HG03520 (cell line): ENCODE results near the gene AMFR.
A peak's percentile ranks its signal among the peaks of the same experiment; 100 is the strongest.

ENCODE experiments used
- ATAC-seq: cut with Tn5 transposase; IDR thresholded peaks from one replicate; pipeline ENCODE4 v1.9.1; 2021; ENCODE audit warnings: mild to moderate bottlenecking, moderate library complexity; ENCODE audit not compliant: unreplicated experiment

The AMFR gene

DNA sequence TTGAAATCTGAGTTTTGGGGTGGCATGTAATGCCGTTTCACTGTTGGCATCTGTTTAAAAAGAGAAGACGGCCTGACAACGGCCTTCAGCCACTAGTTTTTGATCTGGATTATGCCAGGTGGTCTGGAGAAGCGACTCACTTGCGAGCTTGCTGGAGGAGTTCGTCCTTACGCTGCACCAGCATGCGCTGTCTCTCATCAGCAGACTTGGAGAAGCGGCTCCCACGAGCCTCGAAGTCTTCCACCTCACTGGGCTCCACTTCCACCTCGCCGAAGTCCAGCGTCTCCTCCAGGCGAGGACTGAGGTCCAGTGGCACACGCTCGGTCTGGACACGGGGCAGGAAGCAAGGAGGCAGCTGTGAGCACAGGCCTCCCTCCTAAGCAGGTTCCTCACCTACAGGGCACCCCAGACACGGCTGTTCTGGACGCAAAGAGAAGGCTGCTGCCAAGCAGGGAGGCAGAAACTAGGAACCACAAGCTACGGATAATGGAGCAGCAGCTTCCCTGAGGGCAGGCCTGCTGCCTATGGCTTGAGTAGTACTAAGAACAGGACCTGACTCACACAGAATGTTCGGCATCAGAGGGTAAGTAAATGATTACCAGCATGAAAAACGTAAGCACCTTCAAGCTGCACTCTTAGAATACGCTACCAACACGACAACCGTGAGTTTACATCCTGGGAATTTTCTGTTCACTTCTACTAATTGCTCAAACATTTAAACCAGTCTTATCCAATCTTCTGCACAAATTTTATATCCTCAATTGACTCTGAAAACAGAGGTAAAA lies 61.4 kb downstream of the AMFR start:
- no peak for ATAC-seq

DNA sequence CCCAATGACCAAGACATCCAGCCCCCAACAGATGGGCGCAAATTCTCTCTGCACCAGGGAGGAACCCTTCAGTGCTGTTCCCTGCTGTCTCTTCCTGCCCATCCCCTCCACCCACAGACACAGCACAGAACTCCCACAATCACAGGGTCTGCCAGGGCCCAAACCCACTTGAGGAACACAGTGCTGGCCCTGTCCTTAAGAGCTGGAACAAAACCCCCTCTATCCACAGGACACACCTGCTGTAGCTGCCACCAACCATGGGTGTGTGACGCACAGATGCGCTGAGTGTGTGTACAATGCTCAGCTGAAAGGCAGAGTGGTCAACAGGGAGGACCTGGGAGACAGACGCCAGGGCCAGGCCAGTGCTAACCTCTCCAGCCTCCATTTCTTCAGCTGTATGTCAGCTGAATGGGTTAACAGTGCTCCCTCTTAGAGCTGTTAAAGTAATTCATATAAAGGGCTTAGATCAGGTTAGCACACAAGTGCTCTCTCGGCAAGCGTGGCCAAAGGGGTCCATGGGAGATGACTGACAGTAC lies 62.1 kb downstream of the AMFR start:
- ATAC-seq: no peak

DNA sequence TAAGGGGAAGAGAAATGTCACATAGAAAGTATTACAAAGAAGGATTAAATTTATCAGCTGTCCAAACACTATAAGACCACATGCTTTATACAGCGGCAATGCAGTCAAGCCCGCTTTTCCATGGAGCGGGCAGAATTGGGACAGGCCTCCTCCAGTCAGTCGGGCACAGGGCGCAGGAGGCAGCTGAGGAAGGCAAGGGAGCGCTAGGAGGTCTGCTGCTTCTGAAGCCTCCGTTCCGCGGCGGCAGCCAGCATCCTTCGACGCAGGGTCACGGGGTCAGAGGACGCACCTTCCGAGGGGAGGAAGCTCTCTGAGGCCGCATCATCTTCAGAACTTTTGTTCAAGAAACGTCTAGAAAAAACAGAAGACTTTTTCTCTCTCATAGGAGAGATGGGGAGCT lies 62.6 kb downstream of the AMFR start:
- no peak for ATAC-seq

GRCh38 chr16:56362057-56362655 lies 63.2 kb downstream of the AMFR start:
- ATAC-seq: no peak

GRCh38 chr16:56360117-56361008 lies 65.0 kb downstream of the AMFR start:
- ATAC-seq: no peak

GRCh38 chr16:56357765-56358322 lies 67.5 kb downstream of the AMFR start:
- ATAC-seq: no peak

GRCh38 chr16:56357241-56357764 lies 68.0 kb downstream of the AMFR start:
- ATAC-seq: peak; percentile 17

DNA sequence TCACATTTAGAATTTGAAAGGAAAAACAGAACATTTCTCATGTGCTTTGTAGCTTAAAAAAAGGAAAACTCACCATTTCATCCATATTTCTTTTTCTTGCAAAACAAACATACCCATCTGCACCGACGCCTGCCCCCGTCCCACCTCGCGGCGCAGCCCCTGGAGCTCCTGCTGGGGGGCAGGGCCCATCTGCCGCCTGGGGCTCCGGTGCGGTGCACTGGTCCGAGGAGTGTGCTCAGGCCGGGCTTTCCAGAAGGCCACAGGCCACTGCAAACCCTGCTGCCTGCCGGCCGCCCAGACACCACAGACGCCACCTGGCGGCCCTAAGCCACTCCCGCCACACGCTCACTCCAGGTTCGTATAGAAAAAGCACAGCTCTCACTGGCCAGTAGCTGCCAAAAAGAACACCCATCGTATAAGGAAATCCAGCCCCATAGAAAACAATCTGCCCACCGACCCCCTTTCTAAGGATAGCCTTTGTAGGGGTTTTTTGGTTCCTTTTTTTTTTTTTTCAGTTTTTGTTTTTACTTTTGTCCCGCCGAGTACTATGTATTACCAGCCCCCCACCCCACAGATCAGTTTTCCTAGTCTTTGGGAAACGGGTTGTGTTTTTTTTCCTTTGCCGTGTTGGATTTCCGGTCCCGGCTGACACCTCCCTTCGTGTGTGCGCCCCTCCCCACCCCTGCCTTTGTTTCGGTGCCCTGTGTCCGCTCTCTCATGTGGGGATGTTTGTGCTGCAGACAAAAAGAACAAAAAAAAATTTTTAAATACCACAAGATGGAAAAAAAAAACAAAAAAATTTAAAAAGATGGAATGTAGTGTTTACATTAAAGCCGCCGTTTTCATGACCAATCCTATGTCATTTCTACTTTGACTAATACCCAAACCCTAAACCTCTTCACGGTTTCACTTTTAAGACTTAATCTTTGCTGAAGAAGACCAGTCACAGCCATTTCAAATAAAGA lies 68.8 kb downstream of the AMFR start:
- ATAC-seq: peak; percentile 94

DNA sequence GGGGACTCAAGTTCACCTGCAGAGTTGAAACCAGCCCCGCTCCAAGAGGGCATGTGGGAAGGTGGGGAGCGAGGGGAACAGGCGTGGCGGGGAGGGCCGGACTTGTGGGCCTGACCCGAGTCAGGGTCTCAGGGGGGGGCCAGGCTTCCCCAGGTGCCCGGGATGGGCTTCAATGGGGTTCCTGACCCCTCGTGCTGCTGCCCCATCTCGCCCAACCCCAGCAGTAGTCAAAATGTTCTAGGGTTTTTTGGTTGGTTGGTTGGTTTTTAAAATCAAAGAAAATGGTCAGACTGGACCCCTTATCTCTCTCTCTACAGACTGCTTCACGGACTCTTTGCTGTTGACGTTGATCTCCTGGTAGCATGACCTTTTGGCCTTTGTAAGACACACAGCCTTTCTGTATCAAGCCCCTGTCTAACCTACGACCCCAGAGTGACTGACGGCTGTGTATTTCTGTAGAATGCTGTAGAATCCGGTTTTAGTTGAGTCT lies 69.5 kb downstream of the AMFR start:
- ATAC-seq: no peak

DNA sequence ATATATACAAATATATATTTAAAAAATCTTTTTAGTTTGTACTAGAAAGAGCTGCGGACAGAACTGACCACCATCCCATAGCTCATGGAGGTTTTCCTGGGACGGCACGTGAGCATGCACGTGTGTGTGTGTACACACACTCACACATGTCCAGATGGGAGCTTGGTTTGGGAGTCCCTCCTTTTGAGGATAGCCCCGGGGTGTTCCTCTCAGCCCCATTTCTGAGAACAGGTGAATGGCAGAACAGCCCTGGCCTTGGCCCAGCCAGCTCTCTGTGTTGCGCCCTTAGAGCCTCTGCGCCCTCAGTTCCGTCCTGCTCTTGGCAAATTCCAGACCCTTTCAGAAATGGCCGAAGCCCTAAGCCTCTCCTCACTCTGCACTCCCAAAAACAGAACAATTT lies 70.1 kb downstream of the AMFR start:
- ATAC-seq: no peak

DNA sequence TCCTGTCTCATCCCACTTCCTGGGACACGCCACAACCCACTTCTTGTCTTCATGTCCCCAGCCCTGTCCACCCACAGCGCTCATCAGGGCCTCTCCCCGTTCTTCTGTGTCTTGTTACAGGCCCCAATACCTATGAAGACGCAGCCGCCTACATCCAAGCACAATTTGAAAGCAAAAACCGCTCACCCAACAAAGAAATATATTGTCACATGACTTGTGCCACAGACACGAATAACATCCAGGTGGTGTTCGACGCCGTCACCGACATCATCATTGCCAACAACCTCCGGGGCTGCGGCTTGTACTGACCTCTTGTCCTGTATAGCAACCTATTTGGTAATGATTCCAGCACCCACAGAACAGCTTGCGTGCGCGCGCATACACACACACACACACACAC lies 70.6 kb downstream of the AMFR start:
- ATAC-seq: no peak

- ATAC-seq: no peak
Observed at GRCh38 chr16:56354016-56354415, 71.3 kb downstream of the AMFR start.

DNA sequence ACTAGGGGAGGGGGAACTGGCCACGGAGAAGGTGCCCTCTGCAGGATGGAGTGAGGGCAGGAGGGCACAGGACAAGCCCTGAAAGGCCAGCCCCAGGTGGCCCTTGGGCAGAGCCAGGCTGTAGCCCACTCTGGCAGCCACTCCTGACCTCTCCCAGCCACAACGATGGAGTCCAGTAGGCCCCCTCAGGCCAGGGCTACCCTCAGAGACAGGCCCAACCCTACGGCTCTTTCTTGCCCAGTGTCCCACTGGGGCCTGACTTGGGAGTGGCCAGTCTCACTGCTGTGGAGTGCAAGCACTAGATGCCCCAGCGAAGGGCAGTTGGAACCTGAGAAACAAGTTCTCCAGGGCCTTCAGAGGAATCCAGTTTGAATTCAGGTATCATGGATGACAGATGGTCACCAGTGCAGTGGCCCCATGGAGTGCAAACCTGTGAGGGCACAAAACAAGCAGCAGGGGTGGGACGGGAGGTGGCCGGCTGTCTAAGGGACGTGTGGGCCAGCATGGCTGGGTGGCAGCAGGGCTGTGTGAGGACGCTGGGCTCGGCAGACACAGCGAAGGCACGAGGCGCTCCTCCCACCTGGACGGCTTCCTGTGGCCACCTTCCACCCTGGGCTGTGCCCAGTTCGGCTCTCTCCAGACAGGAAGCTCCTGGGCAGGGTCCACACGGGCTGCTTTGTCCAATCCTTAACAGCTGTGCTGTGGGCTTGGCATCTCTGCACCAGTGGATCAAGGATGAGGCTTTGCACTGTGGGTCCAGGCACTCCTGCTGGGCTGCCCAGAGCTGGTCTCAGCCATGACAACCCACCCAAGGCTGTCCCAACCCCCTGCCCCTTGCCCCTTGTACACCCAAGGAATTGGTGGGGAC lies 72.1 kb downstream of the AMFR start:
- no peak for ATAC-seq

DNA sequence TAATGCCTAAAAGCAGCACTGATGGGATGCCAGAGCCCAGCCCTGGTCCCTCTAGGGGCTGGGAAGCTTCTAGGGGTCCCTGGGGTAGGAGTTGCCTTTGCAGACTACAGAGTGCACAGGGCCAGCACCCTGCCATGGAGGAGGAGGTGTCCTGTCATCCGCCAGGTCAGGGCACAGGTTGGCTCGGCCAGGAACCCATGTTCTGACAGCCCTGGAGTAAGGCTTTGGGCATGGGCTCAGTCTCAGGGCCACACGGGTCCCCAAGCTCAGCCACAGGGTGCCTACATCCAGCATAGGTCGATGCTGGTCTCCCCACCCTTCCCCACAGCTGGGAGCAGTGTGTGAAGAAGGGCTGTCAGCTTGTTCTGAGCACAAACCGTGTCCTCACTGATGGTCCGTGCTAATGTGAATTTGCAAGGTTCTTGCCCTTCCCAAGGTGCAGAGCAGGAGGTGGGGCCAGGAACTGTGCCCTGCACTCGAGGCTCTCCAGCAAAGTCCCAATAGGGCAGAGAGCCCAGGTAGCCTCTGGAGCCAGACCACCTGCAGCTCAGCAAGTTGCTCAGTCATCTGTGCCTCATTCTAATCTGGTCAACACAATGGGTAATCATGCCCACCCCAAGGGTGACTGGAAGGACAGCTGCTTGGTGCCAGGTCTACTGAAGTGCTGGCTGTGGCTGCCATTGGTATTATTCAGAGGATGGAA lies 72.8 kb downstream of the AMFR start:
- no peak for ATAC-seq

- no peak for ATAC-seq
Observed at GRCh38 chr16:56351481-56351880, 73.9 kb downstream of the AMFR start.

DNA sequence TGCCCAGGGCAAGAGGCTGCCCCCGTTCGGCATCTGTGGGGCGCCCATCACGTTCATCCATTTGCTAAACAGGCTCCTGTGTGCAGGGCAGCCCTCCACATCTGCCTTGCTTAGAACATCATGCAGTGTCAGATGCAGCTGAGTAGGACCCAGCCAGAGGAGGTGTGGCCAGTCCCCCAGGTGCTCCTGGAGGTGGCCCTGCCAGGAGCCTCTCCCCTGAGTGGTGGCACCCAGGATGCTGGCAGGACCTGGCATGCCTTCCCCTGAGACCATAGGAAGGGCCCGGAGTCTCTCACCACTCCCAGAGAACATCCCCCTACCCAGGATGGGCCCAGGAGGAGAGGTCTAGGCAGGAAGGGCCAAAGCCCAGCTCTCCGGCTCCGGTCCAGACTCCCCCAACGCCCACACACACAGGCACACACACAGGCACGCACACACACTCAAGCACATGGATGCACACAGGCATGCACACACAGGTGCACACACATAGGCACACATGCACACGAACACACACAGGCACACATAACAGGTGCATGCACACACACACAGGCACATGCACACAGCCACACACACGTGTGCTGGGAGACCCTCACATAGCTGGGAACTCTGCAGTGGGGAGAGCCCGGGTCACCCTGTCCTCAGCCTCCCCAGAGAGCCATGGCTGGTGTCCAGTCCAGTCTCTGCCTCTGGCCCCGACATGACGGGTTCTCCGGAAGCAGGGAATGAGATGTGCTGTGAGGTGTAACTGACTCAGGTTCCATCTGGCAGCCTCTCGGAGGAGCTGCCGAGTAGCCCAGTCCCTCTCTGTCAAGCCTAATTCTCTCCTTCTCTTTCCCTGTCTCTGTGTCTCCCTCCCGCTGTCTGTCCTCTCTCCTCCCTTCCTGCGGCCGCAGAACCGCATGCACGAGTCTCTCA lies 74.6 kb downstream of the AMFR start:
- no peak for ATAC-seq

GRCh38 chr16:56349711-56350161 lies 75.6 kb downstream of the AMFR start:
- ATAC-seq: no peak
